IMR-90 (cell line): ENCODE measurements around the gene CACNA2D4. TPM values are rescaled to one million over a fixed set of nuclear protein-coding genes. Genes with fewer than 3 reads are reported as not detected.

Experiments used
- ATAC-seq: fragments of 200-7000 bp; cut with Tn5 transposase; 2 replicates; pipeline ENCODE4 v1.9.1; 2020; ENCODE audit warnings: low read depth, mild to moderate bottlenecking, moderate library complexity
- BruUV-seq: library from RNA; stranded (reverse); fragments of 400-500 nt; replicated peaks from 2 replicates; lab custom pipeline; 2021; lab: Mats Ljungman, UMichigan
- CTCF ChIA-PET: fragments of 300-600 bp; formaldehyde crosslinking; extraction: SDS; loops from one replicate; lab custom pipeline; 2021; ENCODE audit warnings: antibody characterized with exemption; lab: Yijun Ruan, JAX
- POLR2A ChIA-PET: fragments of 300-600 bp; sonication (Branson Sonifier 250); formaldehyde crosslinking; loops from one replicate; lab custom pipeline; 2022; ENCODE audit warnings: antibody characterized with exemption; ENCODE audit not compliant: unreplicated experiment; lab: Charles Lee
- DNase-seq: peaks from one replicate; pipeline ENCODE4 v3.0.0; 2013
- H2AFZ ChIP-seq: replicated peaks from 2 replicates; pipeline ENCODE3; 2013; ENCODE audit warnings: low read length, mild to moderate bottlenecking; ENCODE audit not compliant: poor library complexity
- H2AK5ac ChIP-seq: 2 replicates; pipeline ENCODE4 v1.6.1; 2013; ENCODE audit warnings: low read depth, low read length, inconsistent platforms
- H2AK9ac ChIP-seq: replicated peaks from 2 replicates; pipeline ENCODE3; 2013; ENCODE audit warnings: mild to moderate bottlenecking, low read depth, low read length, moderate library complexity; ENCODE audit not compliant: poor library complexity
- H2BK120ac ChIP-seq: 2 replicates; pipeline ENCODE4 v1.6.1; 2013; ENCODE audit warnings: low read depth, low read length, inconsistent platforms
- H2BK15ac ChIP-seq: 3 replicates; pipeline ENCODE4 v1.6.1; 2013; ENCODE audit warnings: low read depth, low read length, inconsistent platforms
- H2BK20ac ChIP-seq: 2 replicates; pipeline ENCODE4 v1.6.1; 2013; ENCODE audit warnings: low read depth, mild to moderate bottlenecking, inconsistent platforms, low read length, moderate library complexity
- H2BK5ac ChIP-seq: 2 replicates; pipeline ENCODE4 v1.6.1; 2013; ENCODE audit warnings: mild to moderate bottlenecking, low read depth, low read length, inconsistent platforms; ENCODE audit not compliant: poor library complexity, severe bottlenecking
- H3K14ac ChIP-seq: replicated peaks from 2 replicates; pipeline ENCODE4 v1.6.1; 2013; ENCODE audit warnings: low read depth, low read length, inconsistent platforms
- H3K18ac ChIP-seq: 2 replicates; pipeline ENCODE4 v1.6.1; 2013; ENCODE audit warnings: low read depth, low read length, control low read depth
- H3K23ac ChIP-seq: 2 replicates; pipeline ENCODE4 v1.6.1; 2013; ENCODE audit warnings: low read depth, low read length, inconsistent platforms
- H3K27ac ChIP-seq: 2 replicates; pipeline ENCODE4 v1.5.1; 2013; ENCODE audit warnings: mild to moderate bottlenecking, control low read depth, low read length; ENCODE audit not compliant: insufficient read depth
- H3K27me3 ChIP-seq: 2 replicates; pipeline ENCODE4 v1.6.1; 2013; ENCODE audit warnings: low read length; ENCODE audit not compliant: control insufficient read depth, insufficient read depth
- H3K36me3 ChIP-seq: 2 replicates; pipeline ENCODE4 v1.6.1; 2013; ENCODE audit warnings: low read length, mixed read lengths; ENCODE audit not compliant: control insufficient read depth, insufficient read depth
- H3K4ac ChIP-seq: 2 replicates; pipeline ENCODE4 v1.6.1; 2013; ENCODE audit warnings: low read depth, low read length, inconsistent platforms
- H3K4me1 ChIP-seq: 2 replicates; pipeline ENCODE4 v1.6.1; 2013; ENCODE audit warnings: low read length, mixed read lengths; ENCODE audit not compliant: control insufficient read depth, insufficient read depth
- H3K4me2 ChIP-seq: 2 replicates; pipeline ENCODE4 v1.6.1; 2013; ENCODE audit warnings: low read depth, mild to moderate bottlenecking, control low read depth, low read length, moderate library complexity
- H3K4me3 ChIP-seq: 2 replicates; pipeline ENCODE4 v1.5.1; 2013; ENCODE audit warnings: low read depth, mild to moderate bottlenecking, control low read depth, low read length, moderate library complexity; ENCODE audit not compliant: insufficient read depth
- H3K56ac ChIP-seq: 2 replicates; pipeline ENCODE4 v1.6.1; 2013; ENCODE audit warnings: low read length, inconsistent platforms; ENCODE audit not compliant: insufficient read depth; ENCODE audit errors: extremely low read depth
- H3K79me1 ChIP-seq, 2 experiments: 2 replicates each; pipeline ENCODE4 v1.6.1; 2013; ENCODE audit warnings: low read length in 2 of 2, inconsistent platforms in 1 of 2, low read depth in 1 of 2
- H3K9ac ChIP-seq: 2 replicates; pipeline ENCODE4 v1.6.1; 2013; ENCODE audit warnings: low read depth, low read length, control low read depth
- H3K9me1 ChIP-seq: 2 replicates; pipeline ENCODE4 v1.6.1; 2013; ENCODE audit warnings: low read length, inconsistent platforms; ENCODE audit not compliant: insufficient read depth
- H3K9me3 ChIP-seq: 2 replicates; pipeline ENCODE4 v1.6.1; 2013; ENCODE audit warnings: low read length; ENCODE audit not compliant: control insufficient read depth, insufficient read depth
- H4K20me1 ChIP-seq: 2 replicates; pipeline ENCODE4 v1.6.1; 2013; ENCODE audit warnings: low read length, inconsistent platforms; ENCODE audit not compliant: insufficient read depth
- H4K5ac ChIP-seq: 2 replicates; pipeline ENCODE4 v1.6.1; 2013; ENCODE audit warnings: mild to moderate bottlenecking, low read depth, low read length, control low read depth
- H4K8ac ChIP-seq, 2 experiments: 2 replicates each; pipeline ENCODE4 v1.6.1; 2013; ENCODE audit warnings: low read depth in 2 of 2, low read length in 2 of 2, control low read depth in 1 of 2, inconsistent platforms in 1 of 2
- H4K91ac ChIP-seq: 2 replicates; pipeline ENCODE4 v1.6.1; 2013; ENCODE audit warnings: low read depth, low read length, inconsistent platforms; ENCODE audit not compliant: insufficient read depth
- CEBPB ChIP-seq: IDR thresholded peaks from 2 replicates; pipeline ENCODE4 v1.6.1; 2012; ENCODE audit warnings: low read depth, low read length, improper control_type of control experiment
- CHD1 ChIP-seq: IDR thresholded peaks from 2 replicates; pipeline ENCODE4 v1.6.1; 2012; ENCODE audit warnings: low read depth, low read length, improper control_type of control experiment
- CTCF ChIP-seq: conservative IDR thresholded peaks from 2 replicates; pipeline ENCODE4 v1.5.1; 2012; ENCODE audit warnings: mild to moderate bottlenecking, low read depth, low read length, improper control_type of control experiment
- ELK1 ChIP-seq: fragments of 150-350 bp; IDR thresholded peaks from 2 replicates; pipeline ENCODE4 v1.6.1; 2016; ENCODE audit warnings: low read depth, mild to moderate bottlenecking, low read length, moderate library complexity, borderline replicate concordance
- MAFK ChIP-seq: IDR thresholded peaks from 2 replicates; pipeline ENCODE4 v1.6.1; 2012; ENCODE audit warnings: low read depth, low read length, improper control_type of control experiment
- NFE2L2 ChIP-seq: fragments of 150-350 bp; IDR thresholded peaks from 2 replicates; pipeline ENCODE4 v1.6.1; 2016; ENCODE audit warnings: low read depth, mild to moderate bottlenecking, low read length
- POLR2A ChIP-seq: IDR thresholded peaks from 2 replicates; pipeline ENCODE4 v1.6.1; 2012; ENCODE audit warnings: mild to moderate bottlenecking, low read depth, low read length
- RAD21 ChIP-seq: IDR thresholded peaks from 2 replicates; pipeline ENCODE4 v1.6.1; 2012; ENCODE audit warnings: low read length, improper control_type of control experiment
- RCOR1 ChIP-seq: IDR thresholded peaks from 2 replicates; pipeline ENCODE4 v1.6.1; 2012; ENCODE audit warnings: mild to moderate bottlenecking, low read length, improper control_type of control experiment; ENCODE audit not compliant: insufficient replicate concordance
- SMC3 ChIP-seq: fragments of 150-350 bp; IDR thresholded peaks from 2 replicates; pipeline ENCODE4 v1.6.1; 2016; ENCODE audit warnings: low read depth, mild to moderate bottlenecking, antibody characterized with exemption, low read length, moderate library complexity
- USF2 ChIP-seq: fragments of 150-350 bp; IDR thresholded peaks from 2 replicates; pipeline ENCODE4 v1.6.1; 2017; ENCODE audit warnings: mild to moderate bottlenecking, antibody characterized with exemption, low read length, low read depth
- WGBS, 2 experiments: methylation state at CpG; one replicate each; pipeline versions ENCODE4 v1.1.5 to v1.1.7; 2013; ENCODE audit warnings: missing lambda C conversion rate in 2 of 2; ENCODE audit not compliant: insufficient read length in 1 of 2; ENCODE audit errors: extremely low coverage in 2 of 2; 5-methylcytosine and 5-hydroxymethylcytosine counted together
- dilution Hi-C: fragments of 300-500 bp; cut with HindIII; formaldehyde crosslinking; loops from one replicate; pipeline ENCODE4 v1.14.3; 2018; ENCODE audit warnings: low sequenced_read_pairs; ENCODE audit not compliant: unreplicated experiment
- in situ Hi-C: fragments of 300-500 bp; cut with MboI; formaldehyde crosslinking; loops from 3 replicates; pipeline ENCODE4 v1.14.3; 2019; ENCODE audit warnings: low sequenced_read_pairs, inconsistent platforms, mixed read lengths
- intact Hi-C: fragments of 100-400 bp; cut with micrococcal nuclease; formaldehyde crosslinking; loops from 2 replicates; pipeline ENCODE4 v1.10.0; 2022
- polyA plus RNA-seq, 3 experiments: library from polyadenylated mRNA; depleted of rRNA; stranded (reverse); fragments of >200 nt; gene quantifications; 2 replicates each; pipeline ENCODE4 v1.2.3, GENCODE V29; 2012; ENCODE audit warnings: low replicate concordance in 1 of 3
- total RNA-seq: library from RNA; depleted of rRNA; stranded (reverse); fragments of >200 nt; gene quantifications from 2 replicates; pipeline ENCODE4 v1.2.3, GENCODE V29; 2012

CACNA2D4 gene
- total and polyA plus RNA-seq, 2 of the 4 experiments (the other 2 are of a cell fraction), result 0.18 to 0.22 TPM

- no peak for TF ChIP-seq POLR2A
These were observed 12.5 kb upstream of the CACNA2D4 start (continued) for GRCh38 chr12:1930803-1931597.

- no peak overlapping the region for H3K56ac ChIP-seq
- in situ Hi-C loops (no loop called here), intact Hi-C loops (no loop called here), dilution Hi-C loops (no loop called here)
- no peaks in the 10 kb centered on the region for H3K36me3 ChIP-seq
- H3K23ac ChIP-seq, result no peak overlapping the region
- no peak overlapping the region for H3K9ac ChIP-seq
- H4K8ac ChIP-seq, result no peak overlapping the region
- ChIA-PET CTCF (no interaction called here), POLR2A (no interaction called here)
- no peak for ATAC-seq
- no peak overlapping the region for H2BK120ac ChIP-seq
- no peak overlapping the region for H2AFZ ChIP-seq
- 0 out of 2 replicates have a peak overlapping the region, but pooled peaks have one; percentile 2 for H2AK5ac ChIP-seq
- H3K27ac ChIP-seq, result no peak overlapping the region
- no peak overlapping the region for H3K4ac ChIP-seq
- H3K79me1 ChIP-seq, result no peaks in the 10 kb centered on the region
- no peak overlapping the region for H2BK5ac ChIP-seq
- no peak overlapping the region for H3K14ac ChIP-seq
- H2AK9ac ChIP-seq, result peak overlapping the region; percentile 46
- H3K4me2 ChIP-seq, result no peak overlapping the region
- H3K4me3 ChIP-seq, result no peak overlapping the region
- H3K4me1 ChIP-seq, result peaks cover 11% of the 10 kb centered on the region
- DNase-seq, result no peak
- peaks cover 3% of the 10 kb centered on the region; the same call in 1 of the 2 replicates for H4K20me1 ChIP-seq
- no peak overlapping the region for H2BK20ac ChIP-seq
- H4K5ac ChIP-seq, result no peak overlapping the region
- H3K9me3 ChIP-seq, result no peaks in the 10 kb centered on the region; the same call in 1 of the 2 replicates
- peaks cover 10% of the 10 kb centered on the region for H3K9me1 ChIP-seq
- peaks cover 43% of the 10 kb centered on the region for H3K27me3 ChIP-seq
- WGBS, 2 experiments, result 87% methylated on average over 4 of the region's 11 CpGs; no CpG with 5 or more reads in 1 of the 2 experiments
- no peak overlapping the region for H4K91ac ChIP-seq
- H2BK15ac ChIP-seq, result no peak overlapping the region
- no TSS peak for BruUV-seq
- H3K18ac ChIP-seq, result no peak overlapping the region
- TF ChIP-seq CEBPB, result no peak
- TF ChIP-seq RCOR1, result no peak
- TF ChIP-seq USF2, result no peak
- TF ChIP-seq CTCF, result no peak
- TF ChIP-seq NFE2L2, result no peak
- no peak for TF ChIP-seq ELK1
- no peak for TF ChIP-seq MAFK
- TF ChIP-seq RAD21, result no peak
- no peak for TF ChIP-seq SMC3
- TF ChIP-seq CHD1, result no peak
These were observed 11.7 kb upstream of the CACNA2D4 start for GRCh38 chr12:1929985-1930802.
